Measurements from ENCODE around the gene OLAH.

Gene OLAH

GRCh38 chr10:15072358-15072757 lies 28.6 kb downstream of the OLAH start:
- DNase-seq: no peak

- DNase-seq: no peak
Observed at GRCh38 chr10:15075421-15075820, 31.7 kb downstream of the OLAH start.

- no peak for DNase-seq
Observed at GRCh38 chr10:15083674-15084501, 40.1 kb downstream of the OLAH start.

GRCh38 chr10:15084502-15084922 lies 40.8 kb downstream of the OLAH start:
- peak; percentile 78 for DNase-seq

GRCh38 chr10:15088428-15089261 lies 44.9 kb downstream of the OLAH start, which contains the start of gene ACBD7:
TSS of gene ACBD7 (minus strand) at chr10:15088776. CDS start at chr10:15088728, 48 bp downstream.
- DNase-seq: peak; percentile 86

GRCh38 chr10:15091418-15091817 lies 47.7 kb downstream of the OLAH start:
- DNase-seq: no peak

- DNase-seq: no peak
Observed at GRCh38 chr10:15092855-15093408, 49.2 kb downstream of the OLAH start.

GRCh38 chr10:15096661-15097010 lies 52.9 kb downstream of the OLAH start:
- DNase-seq: no peak

GRCh38 chr10:15097011-15097812 lies 53.5 kb downstream of the OLAH start, which contains the start of gene RPP38:
TSS of gene RPP38 (plus strand) at chr10:15097355. CDS start at chr10:15103315, 5,960 bp downstream.
- peak; percentile 98 for DNase-seq

GRCh38 chr10:15099886-15100285 lies 56.1 kb downstream of the OLAH start:
- DNase-seq: no peak

- no peak for DNase-seq
Observed at GRCh38 chr10:15103513-15103912, 59.8 kb downstream of the OLAH start.

- peak; percentile 72 for DNase-seq
Observed at GRCh38 chr10:15106352-15107013, 62.7 kb downstream of the OLAH start.

- no peak for DNase-seq
Observed at GRCh38 chr10:15112657-15113056, 68.9 kb downstream of the OLAH start.

- DNase-seq: no peak
Observed at GRCh38 chr10:15113766-15114165, 70.0 kb downstream of the OLAH start.

GRCh38 chr10:15116225-15116624 lies 72.5 kb downstream of the OLAH start:
- DNase-seq: no peak

- no peak for DNase-seq
Observed at GRCh38 chr10:15118615-15119014, 74.9 kb downstream of the OLAH start.

- no peak for DNase-seq
Observed at GRCh38 chr10:15120523-15120922, 76.8 kb downstream of the OLAH start.

- DNase-seq: no peak
Observed at GRCh38 chr10:15121707-15122106, 78.0 kb downstream of the OLAH start.

GRCh38 chr10:15122477-15123030 lies 78.8 kb downstream of the OLAH start:
- no peak for DNase-seq

Data from femur (tissue), 1 donor.